HepG2 (cell line): ENCODE results near the gene KANSL1. TPM values are rescaled to one million over a fixed set of nuclear protein-coding genes. Genes with fewer than 3 reads are reported as not detected.

Source experiments
- ATAC-seq: fragments of 200-7000 bp; cut with Tn5 transposase; 3 replicates; pipeline ENCODE4 v1.9.1; 2020; ENCODE audit warnings: mild to moderate bottlenecking, moderate library complexity
- BruUV-seq: library from RNA; stranded (reverse); fragments of 400-500 nt; replicated peaks from 2 replicates; lab custom pipeline; 2021; lab: Mats Ljungman, UMichigan
- CTCF ChIA-PET: fragments of 300-600 bp; formaldehyde crosslinking; extraction: SDS; loops from one replicate; lab custom pipeline; 2021; ENCODE audit warnings: low total read pairs, inconsistent platforms, low intra/inter-chr PET ratio; lab: Yijun Ruan, JAX
- POLR2A ChIA-PET: fragments of 350-600 bp; sonication (Branson Sonifier 250); formaldehyde crosslinking; loops from one replicate; lab custom pipeline; 2020; ENCODE audit warnings: antibody characterized with exemption, inconsistent platforms; lab: Yijun Ruan, JAX
- DNase-seq: peaks from one replicate; pipeline ENCODE4 v3.0.0-alpha.2; 2015; ENCODE audit warnings: low spot score
- FAIRE-seq: peaks from 3 replicates; lab custom pipeline; 2011; peaks lifted over from hg19 to GRCh38; lab: Jason Lieb, UNC
- H2AFZ ChIP-seq: one replicate; pipeline ENCODE4 v1.6.1; 2011; ENCODE audit warnings: low read length, inconsistent platforms
- H3K27ac ChIP-seq: fragments of 300-600 bp; 3 replicates; pipeline ENCODE4 v1.8.0; 2011; ENCODE audit warnings: mixed run types, mild to moderate bottlenecking, mixed read lengths, low read length, inconsistent platforms; ENCODE audit not compliant: insufficient read depth; ENCODE audit errors: extremely low read length
- H3K27me3 ChIP-seq, 2 experiments: fragments of 200-600 bp in 1 of 2; 2 replicates in 1 of 2; 3 replicates in 1 of 2; pipeline versions ENCODE4 v1.6.0 to v1.8.0; 2011; ENCODE audit warnings: low read length in 2 of 2, mild to moderate bottlenecking in 2 of 2, moderate library complexity in 2 of 2, inconsistent platforms in 1 of 2; ENCODE audit not compliant: insufficient read depth in 2 of 2, control insufficient read depth in 1 of 2
- H3K36me3 ChIP-seq, 2 experiments: fragments of 200-600 bp in 1 of 2; replicated peaks in 1 of 2; 2 replicates in 1 of 2; 3 replicates in 1 of 2; pipeline versions ENCODE4 v1.5.1 to v1.8.0; 2011; ENCODE audit warnings: low read length in 2 of 2, inconsistent platforms in 1 of 2; ENCODE audit not compliant: insufficient read depth in 2 of 2, control insufficient read depth in 1 of 2
- H3K4me1 ChIP-seq: 2 replicates; pipeline ENCODE4 v1.5.1; 2012; ENCODE audit warnings: low read length, inconsistent platforms; ENCODE audit not compliant: insufficient read depth
- H3K4me2 ChIP-seq: 2 replicates; pipeline ENCODE4 v1.6.0; 2011; ENCODE audit warnings: low read depth, low read length, inconsistent platforms
- H3K4me3 ChIP-seq, 3 experiments: fragments of 200-600 bp in 1 of 3; sonication (generic), shearing (Covaris generic) in 1 of 3; replicated peaks in 1 of 3; 2 replicates each; pipeline ENCODE4 v1.5.1; 2011 to 2016; ENCODE audit warnings: low read length in 3 of 3, inconsistent platforms in 2 of 3, low read depth in 2 of 3, mild to moderate bottlenecking in 2 of 3, control low read depth in 1 of 3, mixed read lengths in 1 of 3; ENCODE audit not compliant: insufficient read depth in 1 of 3
- H3K79me2 ChIP-seq: one replicate; pipeline ENCODE4 v1.6.1; 2011; ENCODE audit warnings: low read length, inconsistent platforms; ENCODE audit not compliant: insufficient read depth
- H3K9ac ChIP-seq: 2 replicates; pipeline ENCODE4 v1.6.0; 2011; ENCODE audit warnings: mild to moderate bottlenecking, low read depth, low read length, inconsistent platforms; ENCODE audit not compliant: insufficient read depth
- H3K9me3 ChIP-seq: 2 replicates; pipeline ENCODE4 v1.5.1; 2012; ENCODE audit warnings: mild to moderate bottlenecking, low read length
- H4K20me1 ChIP-seq: 2 replicates; pipeline ENCODE4 v1.6.0; 2011; ENCODE audit warnings: inconsistent platforms, mild to moderate bottlenecking, low read length, moderate library complexity; ENCODE audit not compliant: insufficient read depth
- ATAD3A ChIP-seq: sonication (generic); formaldehyde crosslinking; IDR thresholded peaks from 2 replicates; pipeline ENCODE4 v1.4.0; 2020; ENCODE audit warnings: missing genetic modification reagents
- DBP ChIP-seq: sonication (generic); formaldehyde crosslinking; IDR thresholded peaks from 2 replicates; pipeline ENCODE4 v1.4.0; 2020; ENCODE audit warnings: missing genetic modification reagents; ENCODE audit errors: not compliant biosample characterization
- E2F5 ChIP-seq: sonication (generic); formaldehyde crosslinking; conservative IDR thresholded peaks from 2 replicates; pipeline ENCODE4 v1.4.0; 2020; ENCODE audit warnings: missing genetic modification reagents
- KIAA2018 ChIP-seq: sonication (generic); formaldehyde crosslinking; IDR thresholded peaks from 2 replicates; pipeline ENCODE4 v1.5.0; 2020; ENCODE audit warnings: mild to moderate bottlenecking, missing genetic modification reagents, borderline replicate concordance
- MNT ChIP-seq: fragments of 450-650 bp; IDR thresholded peaks from 2 replicates; pipeline ENCODE4 v1.6.1; 2016
- SMAD9 ChIP-seq: sonication (generic); formaldehyde crosslinking; IDR thresholded peaks from 2 replicates; pipeline ENCODE4 v1.5.1; 2020; ENCODE audit warnings: mild to moderate bottlenecking, missing genetic modification reagents
- ZNF687 ChIP-seq: sonication (generic); formaldehyde crosslinking; IDR thresholded peaks from 2 replicates; pipeline ENCODE4 v1.5.1; 2020; ENCODE audit warnings: mild to moderate bottlenecking, missing genetic modification reagents, moderate library complexity
- ZSCAN9 ChIP-seq: IDR thresholded peaks from 2 replicates; pipeline ENCODE4 v1.6.1; 2016; ENCODE audit warnings: borderline replicate concordance
- WGBS: methylation state at CpG from one replicate; pipeline ENCODE4 v1.1.6; 2017; ENCODE audit warnings: low lambda C conversion rate; 5-methylcytosine and 5-hydroxymethylcytosine counted together
- in situ Hi-C: cut with HindIII; loops from 2 replicates; pipeline ENCODE4 v1.10.0; 2017; ENCODE audit warnings: low pct_unique_long_range_greater_than_20kb; ENCODE audit not compliant: extremely low pct_ligation_motif_present
- intact Hi-C: fragments of 100-400 bp; cut with micrococcal nuclease; formaldehyde crosslinking; loops from one replicate; pipeline ENCODE4 v1.10.0; 2022; ENCODE audit not compliant: unreplicated experiment
- polyA plus RNA-seq, 8 experiments: library from polyadenylated mRNA; depleted of rRNA in 3 of 8; stranded (reverse) in 7 of 8; unstranded in 1 of 8; fragments of >200 nt; fragmentation: Illumina TruSeq in 4 of 8; extraction: Trizol in 4 of 8; gene quantifications; 2 replicates each; pipeline versions ENCODE4 v1.2.1 to v1.2.3, GENCODE V29; 2011 to 2016; ENCODE audit warnings: low read depth in 4 of 8, missing spikeins in 1 of 8, mixed read lengths in 1 of 8; ENCODE audit not compliant: insufficient read depth in 1 of 8
- total RNA-seq, 5 experiments: library from RNA; depleted of rRNA; stranded (reverse); fragments of >200 nt; fragmentation: Illumina TruSeq; extraction: Trizol; gene quantifications; 2 replicates each; pipeline ENCODE4 v1.2.3, GENCODE V29; 2016; ENCODE audit warnings: low read depth in 1 of 5

KANSL1 gene
- total and polyA plus RNA-seq, 2 of the 13 experiments (the other 11 are each of a cell fraction or from before 2014, with no cell fraction given) = 24.0 to 59.6 TPM

GRCh38 chr17:46086821-46087220, 106.4 kb downstream of the KANSL1 start:
- H3K27me3 ChIP-seq = no peaks in the 10 kb centered on the region
- POLR2A ChIA-PET = no interaction called here
- no peak overlapping the region for H3K27ac ChIP-seq
- TF ChIP-seq ZNF687 (CRISPR knock-in tag) (no peak), E2F5 (CRISPR knock-in tag) (no peak), DBP (CRISPR knock-in tag) (no peak), ZSCAN9 (CRISPR knock-in tag) (no peak), MNT (no peak), ATAD3A (CRISPR knock-in tag) (no peak), KIAA2018 (no peak), SMAD9 (CRISPR knock-in tag) (no peak)
- H3K9ac ChIP-seq = no peak overlapping the region
- in situ Hi-C loops = no loop called here
- CTCF ChIA-PET = no interaction called here
- 99% methylated on average over 4 of the region's 4 CpGs for WGBS
- no peak overlapping the region for H2AFZ ChIP-seq
- peaks cover 16 to 57% of the 10 kb centered on the region in 2 experiments for H3K36me3 ChIP-seq
- intact Hi-C loops = no loop called here
- H3K79me2 ChIP-seq = peaks cover 68% of the 10 kb centered on the region
- no peaks in the 10 kb centered on the region for H3K9me3 ChIP-seq
- H3K4me3 ChIP-seq = no peak overlapping the region
- no TSS peak for BruUV-seq
- peaks cover 17% of the 10 kb centered on the region for H4K20me1 ChIP-seq
- DNase-seq (no peak), FAIRE-seq (no peak), ATAC-seq (no peak)
- no peak overlapping the region for H3K4me2 ChIP-seq
- H3K4me1 ChIP-seq = no peaks in the 10 kb centered on the region
